Tibial nerve (tissue), 4 donors: ENCODE data around the gene FPGT. TPM values are rescaled to one million over a fixed set of nuclear protein-coding genes. Genes with fewer than 3 reads are reported as not detected.

Source experiments
- DNase-seq, 2 donors: peaks; one replicate each; pipeline ENCODE4 v3.0.0-alpha.2; 2019; ENCODE audit warnings: low spot score in 2 of 2
- H3K27ac ChIP-seq, 4 donors: fragments of 200-600 bp; sonication (generic) in 3 of 4; one replicate each; pipeline ENCODE4 v1.5.1; 2017 to 2019; ENCODE audit warnings: mild to moderate bottlenecking in 1 of 4
- H3K27me3 ChIP-seq, 2 donors: fragments of 200-600 bp; sonication (generic) in 1 of 2; one replicate each; pipeline versions ENCODE4 v1.5.1 to v1.6.0; 2017 to 2019
- H3K36me3 ChIP-seq, 3 donors: fragments of 200-600 bp; sonication (generic); one replicate each; pipeline ENCODE4 v1.5.1; 2018 to 2019
- H3K4me1 ChIP-seq, 4 donors: fragments of 200-600 bp; sonication (generic) in 3 of 4; one replicate each; pipeline ENCODE4 v1.5.1; 2017 to 2019
- H3K4me3 ChIP-seq, 4 donors: fragments of 200-600 bp; sonication (generic) in 3 of 4; one replicate each; pipeline ENCODE4 v1.5.1; 2017 to 2019; ENCODE audit warnings: mild to moderate bottlenecking in 1 of 4, moderate library complexity in 1 of 4
- H3K9me3 ChIP-seq, 4 donors: fragments of 200-600 bp; sonication (generic) in 3 of 4; one replicate each; pipeline ENCODE4 v1.5.1; 2017 to 2019
- CTCF ChIP-seq, 5 experiments: fragments of 200-600 bp in 3 of 5; fragments of 450-650 bp in 2 of 5; sonication (generic) in 3 of 5; IDR thresholded peaks; one replicate each; pipeline ENCODE4 v1.5.1; 2016 to 2019; ENCODE audit warnings: antibody characterized with exemption in 5 of 5, mild to moderate bottlenecking in 3 of 5, moderate library complexity in 2 of 5
- EP300 ChIP-seq, 2 donors: sonication (generic); formaldehyde crosslinking; IDR thresholded peaks; one replicate each; pipeline ENCODE4 v1.6.1; 2017; ENCODE audit warnings: antibody characterized with exemption in 2 of 2, mild to moderate bottlenecking in 1 of 2
- POLR2A ChIP-seq, 2 donors: fragments of 450-650 bp; IDR thresholded peaks; one replicate each; pipeline ENCODE4 v1.6.1; 2017; ENCODE audit warnings: antibody characterized with exemption in 2 of 2, mild to moderate bottlenecking in 2 of 2, moderate library complexity in 2 of 2
- WGBS, 2 donors: methylation state at CpG; one replicate each; pipeline ENCODE4 v1.1.5; 2018; 5-methylcytosine and 5-hydroxymethylcytosine counted together
- total RNA-seq, 4 donors: library from RNA; depleted of rRNA; stranded (reverse); fragments of >200 nt; gene quantifications; one replicate each; pipeline ENCODE4 v1.1.0, GENCODE V29; 2016

FPGT gene
- total RNA-seq, 4 donors from 2014 or later, result 13.8 to 28.2 (median 16.4) TPM

- no peaks in the 10 kb centered on the region for H3K4me1 ChIP-seq
- no peak overlapping the region for H3K27ac ChIP-seq
- H3K4me3 ChIP-seq, result no peak overlapping the region
- peaks cover 0 to under 1% (median 0%) of the 10 kb centered on the region in 4 donors for H3K9me3 ChIP-seq
- DNase-seq, result no peak
- H3K27me3 ChIP-seq, result no peaks in the 10 kb centered on the region
- TF ChIP-seq CTCF (IDR thresholded peaks at IDR 0.05) (no peak), POLR2A (IDR thresholded peaks at IDR 0.05) (no peak), EP300 (IDR thresholded peaks at IDR 0.05) (no peak)
- H3K36me3 ChIP-seq, result no peaks in the 10 kb centered on the region
Observed at GRCh38 chr1:74180490-74180889, 17.6 kb upstream of the FPGT start.

DNA sequence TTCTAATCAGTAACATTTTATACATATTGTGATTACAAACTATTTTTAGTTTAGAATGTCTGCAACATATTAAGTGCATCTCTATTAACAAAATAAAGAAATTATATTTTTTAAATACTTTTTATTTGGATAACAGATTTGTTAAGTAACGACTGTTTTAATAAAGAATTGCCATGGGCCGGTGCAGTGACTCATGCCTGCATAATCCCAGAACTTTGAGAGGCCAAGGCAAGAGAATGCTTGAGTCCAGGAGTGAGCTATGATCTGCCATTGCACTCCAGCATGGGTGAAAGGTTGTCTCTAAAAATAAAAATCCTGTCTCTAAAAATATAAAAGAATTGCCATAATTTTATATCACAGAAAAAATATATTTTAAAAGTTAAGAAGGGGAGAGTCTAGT, 4.1 kb upstream of the FPGT start:
- H3K27ac ChIP-seq, result no peak overlapping the region
- no peak for DNase-seq
- WGBS, 2 donors, result 32 to 49% methylated on average over 2 of the region's 2 CpGs
- peaks cover 0 to 3% (median 0%) of the 10 kb centered on the region in 4 donors for H3K4me1 ChIP-seq
- no peaks in the 10 kb centered on the region for H3K36me3 ChIP-seq
- no peak for TF ChIP-seq CTCF (IDR thresholded peaks at IDR 0.05)
- no peak for TF ChIP-seq EP300 (IDR thresholded peaks at IDR 0.05)
- TF ChIP-seq POLR2A (IDR thresholded peaks at IDR 0.05), result no peak
- H3K27me3 ChIP-seq, result no peaks in the 10 kb centered on the region
- H3K9me3 ChIP-seq, result no peaks in the 10 kb centered on the region
- H3K4me3 ChIP-seq, result no peak overlapping the region

DNA sequence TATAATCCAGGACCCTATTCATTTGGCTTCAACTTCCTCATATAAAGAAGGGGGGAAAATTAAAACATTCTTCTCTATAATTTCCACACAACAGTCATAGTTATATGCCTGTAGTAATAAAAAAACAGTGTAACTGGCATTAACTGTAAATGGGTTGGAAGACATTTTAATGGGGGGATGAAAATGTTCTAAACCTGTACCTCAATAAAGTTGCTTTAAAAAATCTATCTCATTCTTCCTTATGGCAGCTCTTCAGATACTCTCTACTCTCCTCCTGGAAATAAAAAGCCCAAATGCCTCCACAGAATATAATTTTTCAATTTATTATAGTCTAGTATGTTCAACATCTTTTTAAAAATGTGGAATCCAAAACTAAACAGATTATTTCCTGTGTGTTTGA, 2.7 kb upstream of the FPGT start:
- no peak overlapping the region for H3K4me3 ChIP-seq
- no peak for TF ChIP-seq EP300 (IDR thresholded peaks at IDR 0.05)
- TF ChIP-seq CTCF (IDR thresholded peaks at IDR 0.05), result no peak
- no peak for TF ChIP-seq POLR2A (IDR thresholded peaks at IDR 0.05)
- H3K9me3 ChIP-seq, result no peaks in the 10 kb centered on the region
- H3K27ac ChIP-seq, result no peak overlapping the region
- peaks cover 0 to 17% (median 0%) of the 10 kb centered on the region in 4 donors for H3K4me1 ChIP-seq
- H3K36me3 ChIP-seq, result no peaks in the 10 kb centered on the region
- no peaks in the 10 kb centered on the region for H3K27me3 ChIP-seq
- DNase-seq, result no peak

- TF ChIP-seq CTCF (IDR thresholded peaks at IDR 0.05), result no peak
- no peak for TF ChIP-seq POLR2A (IDR thresholded peaks at IDR 0.05)
- TF ChIP-seq EP300 (IDR thresholded peaks at IDR 0.05), result no peak
- Histone ChIP-seq H3K4me1 (peaks cover 0 to 24% (median 0%) of the 10 kb centered on the region in 4 donors), H3K4me3 (peak overlapping the region in 3 of 4 donors; percentile 44 to 65 (median 59)), H3K36me3 (peaks cover 0 to 8% (median 0%) of the 10 kb centered on the region in 3 donors), H3K27me3 (no peaks in the 10 kb centered on the region), H3K9me3 (no peaks in the 10 kb centered on the region), H3K27ac (peak overlapping the region; percentile 66 to 88 (median 82))
- 81 to 87% methylated on average over 5 of the region's 5 CpGs for WGBS, 2 donors
- DNase-seq, result no peak
Observed at GRCh38 chr1:74197255-74197654, 787 bp upstream of the FPGT start.

- WGBS, 2 donors, result 72 to 79% methylated on average over 5 of the region's 5 CpGs
- H3K27ac ChIP-seq, result peak overlapping the region in 1 of 4 donors; percentile 88
- peaks cover 0 to 24% (median 0%) of the 10 kb centered on the region in 4 donors for H3K4me1 ChIP-seq
- no peaks in the 10 kb centered on the region for H3K9me3 ChIP-seq
- peak overlapping the region in 2 of 4 donors; percentile 59 to 65 for H3K4me3 ChIP-seq
- TF ChIP-seq POLR2A (IDR thresholded peaks at IDR 0.05), result no peak
- no peak for TF ChIP-seq EP300 (IDR thresholded peaks at IDR 0.05)
- no peak for TF ChIP-seq CTCF (IDR thresholded peaks at IDR 0.05)
- H3K27me3 ChIP-seq, result no peaks in the 10 kb centered on the region
- no peak for DNase-seq
- H3K36me3 ChIP-seq, result peaks cover 0 to 28% (median 3%) of the 10 kb centered on the region in 3 donors
Observed at GRCh38 chr1:74199504-74199903, 1.5 kb downstream of the FPGT start.
